GM21447 (cell line): ENCODE data around the gene ADAMTS18.

Source experiments
- ATAC-seq: cut with Tn5 transposase; IDR thresholded peaks from one replicate; pipeline ENCODE4 v1.9.1; 2021; ENCODE audit not compliant: unreplicated experiment

The ADAMTS18 gene

DNA sequence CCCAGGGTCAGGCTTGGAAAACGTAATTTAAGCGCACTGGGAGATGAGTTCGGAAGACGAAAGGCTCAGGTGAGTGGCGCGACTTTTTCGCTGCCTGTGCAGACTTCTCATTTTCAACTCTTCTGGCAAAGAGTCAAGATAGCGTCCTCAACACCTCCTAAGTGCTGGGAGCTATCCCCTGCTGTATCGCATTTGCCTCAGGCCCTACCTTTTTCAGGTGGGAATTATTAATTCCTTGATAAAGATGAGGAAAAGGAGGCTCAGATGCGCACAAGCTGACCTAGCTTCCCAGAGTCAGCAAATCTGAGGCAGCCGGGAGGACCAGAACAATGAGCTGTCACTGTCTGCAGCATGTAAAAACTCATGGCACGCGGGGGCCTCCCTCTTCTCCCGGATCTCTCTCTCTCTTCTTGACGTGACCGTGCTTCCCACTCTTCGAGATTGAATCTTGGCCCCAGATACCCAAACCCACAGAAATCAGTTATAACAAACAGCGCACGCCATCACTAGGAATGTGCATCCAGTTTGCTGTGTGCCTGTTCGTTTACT is 512 bp upstream of the ADAMTS18 start:
- ATAC-seq, result no peak

DNA sequence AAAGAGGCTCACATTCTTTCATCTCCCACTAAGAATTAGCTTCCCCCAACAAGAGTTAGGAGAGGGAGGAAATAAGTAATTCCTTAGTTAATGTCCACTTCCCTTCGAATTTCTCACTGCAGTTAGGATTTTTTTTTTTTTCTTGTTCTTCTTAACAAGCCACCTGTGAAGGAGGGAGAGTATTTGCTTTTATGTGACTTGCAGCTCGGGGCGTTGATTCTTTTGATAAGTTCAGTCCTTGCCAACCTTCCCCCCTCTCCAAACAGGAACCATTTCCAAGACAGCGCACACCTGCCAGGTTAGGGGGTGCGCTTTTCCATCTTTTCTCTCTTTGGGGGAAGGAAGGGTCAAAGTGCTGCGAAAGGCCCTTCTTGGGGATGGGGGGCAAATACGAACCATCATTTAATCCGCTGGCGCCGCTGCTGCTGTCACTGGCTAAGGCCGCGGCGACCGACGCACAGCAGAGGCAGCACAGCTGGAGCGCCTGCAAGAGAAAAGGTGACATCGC is 758 bp downstream of the ADAMTS18 start:
- ATAC-seq, result no peak

DNA sequence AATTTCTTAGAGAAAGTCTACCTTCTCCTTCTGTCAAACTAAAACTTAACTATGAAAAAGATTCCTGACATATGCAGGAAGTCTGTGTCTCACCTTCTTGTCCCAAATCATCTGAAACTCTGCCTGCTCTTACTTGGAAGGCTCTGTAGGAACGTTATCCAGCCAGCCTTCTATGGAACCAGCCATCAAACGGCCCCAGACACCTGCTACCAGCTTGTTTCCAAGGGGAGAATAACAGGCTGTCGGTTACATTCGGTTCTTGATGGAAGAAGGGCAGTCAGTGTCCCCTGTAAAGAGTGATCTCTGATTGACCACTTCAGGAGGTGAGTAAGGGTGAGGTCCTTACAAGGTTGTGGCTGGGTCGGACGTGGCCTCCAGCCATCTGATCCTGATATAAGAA is 1.7 kb downstream of the ADAMTS18 start:
- no peak for ATAC-seq

DNA sequence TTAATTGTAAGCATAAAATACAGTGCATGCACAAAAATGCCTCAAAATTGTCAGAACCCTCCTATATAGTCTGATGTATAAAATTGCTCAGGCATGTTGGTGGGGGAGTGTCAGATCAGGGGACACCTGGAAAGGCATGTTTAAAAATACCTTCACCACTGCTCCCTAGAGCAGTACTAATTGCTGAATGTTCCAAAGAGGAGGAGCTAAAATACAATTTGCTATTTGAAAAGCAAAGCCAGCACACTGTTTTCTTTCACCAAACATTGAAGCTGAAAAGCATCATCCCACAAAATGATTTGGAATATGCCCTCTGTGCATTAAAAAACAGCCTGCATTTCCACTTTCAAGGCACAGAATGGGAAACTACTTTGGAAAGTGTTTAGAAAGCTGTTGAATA is 2.6 kb downstream of the ADAMTS18 start:
- ATAC-seq, result no peak

DNA sequence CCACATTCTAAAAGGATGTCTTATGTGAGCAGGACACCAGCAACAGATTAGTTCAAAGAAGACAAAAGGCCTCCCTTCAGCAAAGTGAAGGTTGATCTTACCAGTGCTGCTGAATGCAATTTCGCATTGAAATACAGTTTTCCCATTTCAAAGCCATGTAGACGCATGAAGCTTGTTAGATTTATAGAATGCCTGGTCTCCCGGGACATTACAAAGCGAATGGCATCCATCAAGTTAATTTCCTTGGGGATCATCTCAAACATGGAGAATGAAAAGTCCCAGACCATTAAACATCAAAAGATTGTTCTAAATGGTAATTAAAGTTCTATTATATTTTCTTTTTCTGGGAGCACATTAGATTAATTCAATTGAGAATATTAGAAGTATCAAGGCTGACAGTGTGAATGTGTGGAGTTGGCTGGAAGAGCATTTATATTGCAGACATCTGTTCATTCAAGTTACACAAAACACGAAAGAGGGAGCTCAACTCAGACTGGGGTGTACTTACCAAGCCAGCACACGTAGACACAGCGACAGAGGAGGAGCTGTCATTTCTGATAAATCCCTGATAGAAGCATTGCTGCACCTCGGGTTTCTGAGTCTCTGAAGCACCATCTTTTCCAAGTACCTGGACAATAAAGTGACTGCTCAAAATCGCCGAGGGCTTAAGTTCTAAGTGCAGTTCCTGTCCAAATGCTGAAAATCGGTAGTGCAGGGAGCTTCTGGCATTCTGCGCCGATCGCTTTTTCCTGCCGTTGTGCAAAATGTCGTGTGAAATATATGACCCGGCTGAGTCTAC is 3.8 kb downstream of the ADAMTS18 start:
- ATAC-seq, result no peak

DNA sequence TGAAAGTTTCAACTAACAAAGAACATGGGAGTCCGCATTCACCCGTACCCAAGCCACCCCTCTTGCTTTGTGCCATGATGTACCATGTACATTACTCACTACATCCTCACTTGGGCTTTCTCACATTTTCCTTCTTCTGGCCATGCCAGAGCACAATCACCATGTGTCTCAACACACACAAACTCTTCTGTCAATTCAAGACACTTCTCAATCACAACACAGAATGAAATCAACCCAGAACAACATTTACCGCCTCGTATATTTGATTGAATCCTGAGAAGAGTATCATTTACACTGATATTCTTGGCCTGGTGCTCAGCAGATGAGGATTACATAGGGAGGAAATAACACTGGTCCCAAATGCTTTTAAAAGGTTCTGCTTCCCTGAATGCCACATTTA is 4.5 kb downstream of the ADAMTS18 start:
- no peak for ATAC-seq

DNA sequence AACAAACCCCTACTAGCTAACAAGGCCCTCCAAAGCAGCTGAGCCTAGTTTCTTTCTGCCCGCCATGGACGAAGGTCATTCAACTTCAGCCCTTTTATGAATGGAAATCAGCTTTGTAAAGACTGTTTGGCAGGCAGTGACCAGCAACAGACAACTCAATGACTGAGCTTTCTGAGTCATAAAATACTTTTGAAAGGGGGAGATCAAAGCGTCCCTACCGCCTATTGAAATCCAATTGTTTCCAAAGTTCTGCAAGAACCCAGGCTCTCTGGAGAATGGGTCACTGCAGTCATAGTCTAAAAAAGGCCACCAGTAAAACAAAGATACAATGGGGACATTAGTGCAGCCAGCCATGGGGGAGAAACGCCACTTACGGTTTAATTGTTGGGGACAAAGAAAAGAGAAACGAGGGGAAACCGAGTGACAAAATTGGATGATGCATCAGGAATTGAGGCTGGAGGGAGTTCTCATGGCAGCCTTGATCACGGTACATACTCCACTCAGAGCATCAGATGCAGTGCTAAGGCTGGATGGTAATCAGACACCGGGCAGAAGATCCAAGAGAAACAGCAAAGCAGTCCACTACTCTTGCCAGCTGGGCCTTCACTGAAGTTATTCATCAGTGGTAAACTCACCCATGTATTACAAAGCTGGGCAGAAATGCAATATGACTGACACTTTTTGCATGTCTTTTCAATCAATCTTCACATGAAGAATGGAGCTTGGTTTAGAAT is 9.8 kb downstream of the ADAMTS18 start:
- ATAC-seq, result no peak

DNA sequence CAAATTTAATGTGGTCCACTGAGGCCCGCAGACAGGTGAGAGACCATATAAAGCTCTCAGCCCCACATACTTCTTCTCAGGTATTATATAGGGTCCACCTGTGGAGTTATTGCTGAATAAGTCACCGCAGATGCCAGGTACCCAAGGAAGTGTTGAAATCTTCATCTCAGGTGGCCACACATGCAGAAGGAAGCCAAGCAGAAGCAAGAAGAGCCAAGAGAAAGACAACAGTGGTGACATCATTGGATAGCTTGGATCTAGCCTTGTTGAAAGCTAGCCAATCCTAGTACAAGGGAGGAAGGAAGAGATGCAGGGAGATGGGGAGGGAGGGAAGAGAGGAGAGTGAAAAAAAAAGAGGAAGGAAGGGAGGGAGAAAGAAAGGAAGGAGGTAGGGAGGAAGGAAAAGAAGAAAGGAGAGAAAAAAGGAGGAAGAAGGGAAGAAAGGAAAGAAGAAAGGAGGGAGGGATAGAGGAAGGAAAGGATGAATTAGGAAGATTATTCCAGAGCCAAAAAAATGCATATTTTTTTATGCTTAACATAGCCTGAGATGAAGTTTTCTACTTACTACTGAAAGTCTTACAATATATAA is 12.5 kb downstream of the ADAMTS18 start:
- no peak for ATAC-seq

DNA sequence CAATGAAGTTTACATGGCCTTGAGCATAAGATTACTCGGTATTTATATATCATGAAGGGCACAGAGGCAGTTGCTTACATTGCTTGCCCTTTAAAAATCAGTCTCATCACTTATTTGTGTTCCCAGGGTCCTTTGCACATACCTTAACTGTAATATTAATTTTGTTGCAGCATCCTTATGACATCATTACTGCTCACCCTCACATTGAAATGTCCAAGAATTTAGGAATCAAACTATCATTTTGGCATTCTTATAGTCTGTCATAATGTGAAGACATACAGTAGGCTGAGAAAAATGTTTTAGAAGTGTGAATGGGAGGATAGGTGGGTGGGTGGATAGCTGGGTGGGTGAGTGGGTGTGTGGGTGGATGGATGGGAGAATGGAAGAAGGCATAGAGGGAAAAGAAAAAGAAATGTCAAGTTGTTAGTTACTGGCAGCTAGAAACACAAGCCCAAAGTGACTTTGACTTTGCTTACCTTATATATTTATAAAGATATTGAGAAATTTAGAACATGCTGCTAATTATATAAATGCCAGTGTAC is 17.8 kb downstream of the ADAMTS18 start:
- ATAC-seq, result no peak

DNA sequence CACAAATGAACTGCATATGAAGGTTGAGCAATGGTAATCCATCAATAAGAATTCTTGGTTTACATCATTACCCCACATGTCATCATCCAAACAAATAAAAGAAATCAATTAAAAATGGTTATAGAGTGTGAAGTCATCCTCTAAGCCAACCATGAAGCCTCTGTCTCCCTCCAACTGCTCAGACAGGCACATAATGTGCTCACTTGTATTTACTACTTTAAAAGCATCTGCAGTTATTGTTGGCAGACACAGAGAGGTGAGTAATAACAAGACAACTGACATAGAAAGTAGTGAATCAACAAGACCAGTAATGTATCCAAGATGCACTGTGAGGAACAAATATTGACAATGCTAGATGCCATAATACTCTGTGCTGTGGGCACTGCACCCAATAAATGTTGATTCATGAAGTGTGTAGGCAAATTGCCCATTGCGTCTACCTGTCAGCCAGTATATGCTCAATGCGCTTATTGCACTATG is 20.0 kb downstream of the ADAMTS18 start:
- ATAC-seq, result no peak

DNA sequence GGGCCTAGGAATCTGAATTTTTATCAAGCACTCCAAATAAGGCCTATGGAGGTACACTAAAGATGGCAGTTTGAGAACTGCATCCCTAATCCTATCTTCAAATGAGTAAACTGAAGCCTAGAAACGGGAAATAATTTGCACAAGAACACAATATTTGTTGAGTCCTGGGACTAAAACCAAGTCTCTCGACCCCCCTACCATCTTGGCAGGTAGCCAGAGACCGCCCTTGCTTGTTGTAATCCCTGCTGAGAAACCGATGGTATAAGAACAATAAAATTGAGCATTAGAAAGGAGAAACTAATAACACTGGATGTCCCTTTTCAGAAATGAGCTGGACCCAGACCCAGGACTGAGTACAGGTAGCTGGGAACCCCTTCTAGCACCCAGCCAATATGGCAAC is 24.4 kb downstream of the ADAMTS18 start:
- ATAC-seq, result no peak

DNA sequence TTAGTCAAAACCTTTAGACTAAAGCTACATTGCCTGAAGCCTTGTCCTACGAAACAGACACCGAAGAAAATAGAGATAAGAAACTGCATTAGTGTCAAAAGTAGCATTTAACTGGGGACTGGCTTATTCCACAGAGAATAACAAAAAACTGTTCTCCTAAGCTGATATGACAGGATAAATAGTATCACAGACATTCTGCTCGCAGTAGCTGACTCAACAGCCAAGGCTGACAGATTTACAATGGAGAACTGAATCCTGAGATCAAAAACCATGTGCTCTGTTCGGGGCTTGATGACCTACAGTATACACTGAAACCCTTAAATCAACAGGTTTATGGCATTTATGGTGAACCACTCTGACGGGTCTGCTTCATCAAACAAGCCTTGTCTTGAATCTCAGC is 25.5 kb downstream of the ADAMTS18 start:
- ATAC-seq, result no peak

DNA sequence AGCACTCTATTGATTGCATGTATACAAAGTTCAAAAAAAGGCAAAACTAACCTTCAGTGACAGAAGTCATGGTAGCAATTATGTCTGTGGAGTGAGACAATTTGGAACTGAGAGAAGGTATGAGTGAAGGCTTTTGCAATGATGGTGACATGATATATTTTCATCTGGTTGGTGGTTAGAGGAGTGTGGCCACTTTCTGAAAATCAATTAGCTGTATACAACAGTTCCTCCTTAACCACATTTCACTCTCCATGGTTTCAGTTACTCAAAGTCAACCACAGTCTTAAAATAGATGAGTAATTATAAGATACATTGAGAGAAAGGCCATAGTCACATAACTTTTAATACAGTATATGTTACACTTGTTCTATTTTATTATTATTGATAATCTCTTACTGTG is 26.2 kb downstream of the ADAMTS18 start:
- ATAC-seq, result no peak

DNA sequence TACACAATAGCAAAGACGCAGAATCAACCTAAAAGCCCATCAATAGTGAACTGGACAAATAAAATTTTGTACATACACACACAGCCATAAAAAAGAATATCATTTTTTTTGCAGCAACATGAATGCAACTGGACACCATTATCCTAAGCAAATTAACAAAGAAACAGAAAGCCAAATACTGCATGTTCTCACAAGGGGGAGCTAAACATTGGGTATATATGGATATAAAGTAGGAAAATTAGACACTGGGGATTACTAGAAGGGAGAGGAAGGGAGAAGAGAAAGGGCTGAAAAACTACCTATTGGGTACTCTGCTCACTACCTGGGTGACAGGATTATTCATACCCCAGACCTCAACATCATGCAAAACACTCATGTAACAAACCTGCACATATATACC is 28.2 kb downstream of the ADAMTS18 start:
- ATAC-seq, result no peak

DNA sequence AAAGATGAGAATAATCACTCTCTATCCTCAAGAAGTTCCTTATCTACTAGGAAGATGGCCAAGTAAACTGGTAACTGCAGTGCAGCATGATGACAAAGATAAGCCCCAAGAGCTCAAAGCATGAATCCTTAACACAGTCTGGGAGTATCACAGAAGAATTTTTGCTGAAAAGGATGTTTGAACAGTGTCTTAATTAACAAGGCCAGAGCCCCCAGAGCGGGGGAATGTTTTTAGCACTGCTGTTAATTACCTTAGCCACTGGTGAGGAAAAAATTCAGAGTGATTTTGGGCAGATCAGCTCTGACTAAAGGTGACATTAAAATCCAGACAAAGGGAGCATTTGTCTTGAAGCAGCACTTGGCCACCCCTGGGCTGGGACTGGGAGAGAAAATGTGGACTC is 30.1 kb downstream of the ADAMTS18 start:
- no peak for ATAC-seq

DNA sequence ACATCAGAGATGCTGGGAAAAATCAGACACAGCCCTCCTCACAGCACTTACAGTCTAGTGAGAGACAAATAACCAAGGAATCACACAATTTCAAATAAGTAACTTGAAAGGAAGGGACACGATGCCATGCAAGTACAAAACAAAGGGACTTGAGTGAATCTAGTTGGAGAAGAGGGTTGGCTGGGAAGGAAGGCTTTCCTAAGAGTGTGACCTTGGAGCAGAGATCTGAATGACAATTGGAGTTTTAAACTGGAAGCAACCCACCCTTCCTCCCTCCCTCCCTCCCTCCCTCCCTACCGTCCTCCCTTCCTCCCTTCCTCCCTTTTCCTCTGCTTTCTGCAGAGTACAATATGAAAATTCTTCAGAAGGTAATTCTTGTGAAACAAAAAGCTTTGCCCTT is 31.1 kb downstream of the ADAMTS18 start:
- no peak for ATAC-seq

DNA sequence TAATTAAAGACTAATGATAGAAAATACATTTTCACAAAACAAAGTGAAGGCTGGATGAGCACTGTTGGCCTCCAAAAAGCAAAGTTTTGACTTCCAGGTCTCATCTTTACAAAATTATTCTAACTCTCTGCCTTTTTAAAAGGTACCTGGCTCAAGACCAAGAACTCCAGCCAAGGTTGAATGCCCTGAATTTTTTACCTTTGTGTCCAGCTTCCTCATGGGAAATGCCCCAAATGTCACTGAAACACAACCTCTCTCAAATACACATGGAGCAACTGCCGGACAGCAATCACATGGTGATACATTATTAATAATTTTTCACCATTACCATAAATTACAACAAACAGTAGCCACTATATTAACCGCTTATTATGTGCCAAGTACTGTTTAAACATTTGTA is 32.2 kb downstream of the ADAMTS18 start:
- ATAC-seq, result no peak

DNA sequence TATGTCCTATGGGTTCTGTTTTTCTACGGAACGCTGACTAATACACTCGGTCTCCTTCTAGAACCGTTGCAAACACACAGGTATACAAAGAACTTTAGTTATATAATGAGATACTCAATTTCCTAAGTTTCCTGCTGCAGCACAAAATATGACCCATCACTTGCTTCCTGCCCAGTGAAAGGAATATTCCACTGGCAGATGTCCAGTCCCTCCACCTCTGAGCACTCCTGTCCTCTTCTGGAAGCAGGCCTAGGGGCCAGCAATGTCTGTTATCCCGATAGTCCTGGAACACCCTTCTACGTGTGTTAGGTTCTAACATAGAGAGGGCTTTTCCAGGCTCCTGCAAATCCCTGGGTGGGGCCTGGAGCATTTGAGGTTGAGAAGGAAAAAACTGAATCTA is 32.7 kb downstream of the ADAMTS18 start:
- no peak for ATAC-seq

DNA sequence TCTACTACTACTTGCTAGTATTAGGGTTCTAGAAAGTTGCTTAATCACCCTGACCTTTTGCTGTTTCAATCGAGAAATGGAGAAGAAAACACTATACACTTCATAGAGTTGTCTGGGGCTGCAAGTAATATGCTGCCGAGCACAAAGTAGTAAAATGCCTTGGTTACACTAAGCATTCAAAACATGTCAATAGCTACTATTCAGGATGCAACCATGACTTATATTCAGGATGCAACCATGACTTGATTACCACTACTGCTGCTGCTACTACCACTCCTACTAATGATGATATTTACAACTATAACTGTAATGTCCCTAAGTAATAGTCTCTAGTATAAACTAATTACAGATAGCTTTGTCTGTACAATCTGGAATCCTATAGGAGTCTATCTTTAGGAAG is 35.3 kb downstream of the ADAMTS18 start:
- no peak for ATAC-seq

DNA sequence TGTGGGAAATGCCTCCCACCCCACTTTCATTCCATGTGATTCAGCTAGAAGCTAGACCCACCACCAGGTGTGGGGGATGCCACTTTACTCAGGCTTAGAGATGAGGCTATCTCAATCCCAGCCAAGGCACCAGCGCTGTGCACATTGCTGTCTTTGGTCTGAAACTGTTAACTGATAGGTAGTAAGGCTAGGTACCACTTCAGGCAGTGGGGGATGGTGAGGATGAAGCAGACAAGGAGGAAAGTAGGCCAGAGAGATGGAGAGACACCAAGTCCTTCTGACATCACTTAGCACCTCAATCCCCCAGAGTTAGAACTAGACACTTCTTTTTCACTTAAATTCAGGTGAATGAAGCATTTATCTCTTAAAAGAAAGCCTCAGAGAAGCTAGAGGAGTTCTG is 35.8 kb downstream of the ADAMTS18 start:
- ATAC-seq, result no peak

DNA sequence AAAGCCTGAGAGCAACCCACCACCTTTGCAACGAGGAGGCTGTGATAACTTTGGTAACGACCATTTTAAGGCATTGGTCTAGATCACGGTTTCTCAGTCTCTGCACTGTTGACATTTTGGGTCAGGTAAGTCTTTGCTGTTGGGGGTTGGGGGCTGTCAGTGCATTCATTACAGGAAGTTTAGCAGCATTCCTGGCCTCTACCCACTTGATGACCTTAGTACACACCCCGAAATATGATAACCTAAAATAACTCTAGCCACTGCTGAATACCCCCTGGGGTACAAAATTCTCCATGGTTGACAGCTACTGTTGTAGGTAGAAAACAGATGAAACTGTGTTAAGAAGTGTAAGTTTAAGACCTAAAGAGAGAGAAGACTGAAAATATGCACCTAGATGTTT is 36.3 kb downstream of the ADAMTS18 start:
- ATAC-seq, result no peak
